Measurements from ENCODE around the gene ACADS.

The ACADS gene

DNA sequence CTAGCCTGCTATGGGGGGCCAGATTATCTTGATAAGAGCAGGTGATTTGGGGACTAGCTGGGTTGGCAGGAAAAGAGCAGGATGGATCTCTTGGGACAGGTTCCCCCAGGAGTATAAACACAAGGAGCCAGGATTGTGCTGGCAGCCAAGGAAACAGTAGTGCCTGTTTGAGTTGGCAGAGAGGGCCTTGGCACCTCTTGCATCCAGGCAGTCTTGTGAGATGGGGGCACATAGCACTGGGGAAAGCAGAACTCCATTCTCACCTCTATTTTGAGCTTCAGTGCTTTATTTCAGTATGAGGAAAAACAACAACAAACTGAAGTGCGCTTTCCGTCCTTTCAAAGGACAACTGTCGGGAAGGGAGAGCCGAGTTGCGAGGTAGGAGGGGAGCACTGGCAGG lies 24.7 kb upstream of the ACADS start:
- no peak for DNase-seq (ENCODE audit: low read depth in 2 of 2)

DNA sequence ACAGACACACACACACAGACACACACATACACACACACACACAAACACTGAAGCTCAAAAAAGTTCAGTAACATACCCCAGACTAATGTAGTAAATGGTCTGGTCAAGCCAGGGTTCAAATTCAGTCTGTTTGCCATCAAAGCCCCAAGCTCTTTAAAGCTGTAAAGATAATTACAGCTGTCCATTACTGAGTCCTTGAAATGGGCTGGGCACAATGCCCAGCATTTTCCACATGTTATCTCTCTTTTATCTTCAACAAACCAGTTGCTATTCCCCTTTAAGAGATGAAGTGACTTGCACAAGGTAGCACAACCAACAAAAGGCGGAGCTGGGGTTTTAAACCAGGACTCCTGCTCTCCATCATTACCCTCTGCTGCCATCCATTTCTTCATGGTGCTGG lies 23.0 kb upstream of the ACADS start:
- no peak for DNase-seq (ENCODE audit: low read depth in 2 of 2)

DNA sequence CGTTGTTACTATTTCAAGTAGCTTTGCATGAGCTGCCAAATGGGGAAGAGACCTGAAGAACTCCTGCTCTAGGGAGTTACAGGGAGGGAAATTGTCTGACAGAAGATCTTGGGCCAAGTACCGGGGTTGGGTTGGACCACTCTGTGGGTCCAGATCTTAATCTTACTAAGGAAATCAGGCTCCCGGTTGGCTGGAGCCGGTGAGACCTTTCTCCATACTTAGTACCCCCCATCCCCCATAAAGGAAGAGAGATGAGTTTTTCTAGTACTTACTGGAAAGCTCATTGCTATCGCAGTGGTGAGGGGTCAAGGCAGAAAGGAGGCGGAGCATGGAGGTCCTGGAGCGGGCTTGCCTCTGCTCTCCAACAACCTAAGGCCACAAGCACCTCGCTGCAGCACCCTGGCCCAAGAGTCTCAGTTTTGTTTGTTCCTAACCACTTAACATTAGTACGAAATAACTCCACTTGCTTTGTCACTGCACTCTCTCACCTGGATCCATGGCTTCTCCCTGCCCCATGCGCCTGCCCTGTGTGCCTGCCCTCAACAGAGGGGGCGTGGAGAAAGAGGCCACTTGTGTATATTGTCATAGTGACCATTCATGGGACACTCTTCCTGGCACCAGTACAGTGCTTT lies 22.2 kb upstream of the ACADS start:
- no peak for DNase-seq (ENCODE audit: low read depth in 2 of 2)

DNA sequence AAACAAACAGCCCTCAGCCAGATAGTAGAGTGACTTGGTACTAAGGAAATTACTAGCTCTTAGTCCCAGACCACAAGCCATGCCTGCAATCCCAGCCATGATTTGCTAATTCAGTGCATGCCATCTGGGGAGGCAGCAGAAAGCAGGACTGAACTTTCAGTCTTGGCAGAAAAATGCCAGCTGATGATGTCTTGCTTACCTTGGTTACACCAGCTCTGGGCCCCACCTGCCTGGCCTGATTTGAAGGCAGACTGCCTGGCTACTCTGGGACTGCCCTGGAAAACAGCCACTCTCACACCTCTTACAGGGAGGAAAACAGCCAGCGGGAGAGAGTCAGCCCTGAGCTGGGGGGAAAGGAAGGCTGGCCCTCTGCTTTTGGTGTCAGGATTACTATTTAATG lies 20.0 kb upstream of the ACADS start:
- no peak for DNase-seq (ENCODE audit: low read depth in 2 of 2)

DNA sequence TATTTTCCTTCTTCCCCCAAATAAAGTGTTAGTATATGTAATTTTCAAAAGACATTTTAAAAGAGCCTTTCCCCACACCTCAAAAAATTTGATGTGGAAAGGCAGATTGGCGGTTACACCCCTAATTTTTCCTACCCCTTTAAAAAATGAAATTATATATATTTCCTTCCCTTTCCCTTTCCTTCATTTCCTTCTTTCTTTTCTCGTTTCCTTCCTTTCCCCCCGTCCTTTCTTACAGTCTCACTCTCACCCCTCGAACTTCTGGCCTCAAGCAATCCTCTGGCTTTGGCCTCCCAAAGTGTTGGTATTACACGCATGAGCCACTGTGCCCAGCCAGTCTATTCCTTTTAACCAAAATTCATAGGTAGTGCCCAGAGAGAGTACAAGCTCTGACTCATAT lies 19.6 kb upstream of the ACADS start:
- no peak for DNase-seq (ENCODE audit: low read depth in 2 of 2)

DNA sequence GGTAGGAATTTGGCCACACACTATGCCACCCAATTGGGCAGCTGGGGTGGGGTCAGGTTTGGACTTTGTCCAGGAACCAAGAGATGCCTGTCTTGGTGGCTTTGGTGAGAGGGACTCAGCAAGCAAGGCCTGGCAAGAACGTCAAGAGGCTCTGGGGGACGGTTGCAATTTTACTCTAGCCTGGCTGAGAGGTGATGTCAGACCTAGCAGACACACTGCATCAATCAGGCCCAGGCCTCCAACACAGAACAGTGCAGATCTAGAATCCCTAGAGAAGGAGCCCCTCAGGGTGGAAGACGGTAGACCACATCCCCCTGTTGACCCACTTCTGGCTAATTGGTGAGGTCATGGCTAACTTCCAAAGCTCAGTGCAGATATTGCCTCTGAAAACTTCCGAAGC lies 17.0 kb upstream of the ACADS start:
- no peak for DNase-seq (ENCODE audit: low read depth in 2 of 2)

DNA sequence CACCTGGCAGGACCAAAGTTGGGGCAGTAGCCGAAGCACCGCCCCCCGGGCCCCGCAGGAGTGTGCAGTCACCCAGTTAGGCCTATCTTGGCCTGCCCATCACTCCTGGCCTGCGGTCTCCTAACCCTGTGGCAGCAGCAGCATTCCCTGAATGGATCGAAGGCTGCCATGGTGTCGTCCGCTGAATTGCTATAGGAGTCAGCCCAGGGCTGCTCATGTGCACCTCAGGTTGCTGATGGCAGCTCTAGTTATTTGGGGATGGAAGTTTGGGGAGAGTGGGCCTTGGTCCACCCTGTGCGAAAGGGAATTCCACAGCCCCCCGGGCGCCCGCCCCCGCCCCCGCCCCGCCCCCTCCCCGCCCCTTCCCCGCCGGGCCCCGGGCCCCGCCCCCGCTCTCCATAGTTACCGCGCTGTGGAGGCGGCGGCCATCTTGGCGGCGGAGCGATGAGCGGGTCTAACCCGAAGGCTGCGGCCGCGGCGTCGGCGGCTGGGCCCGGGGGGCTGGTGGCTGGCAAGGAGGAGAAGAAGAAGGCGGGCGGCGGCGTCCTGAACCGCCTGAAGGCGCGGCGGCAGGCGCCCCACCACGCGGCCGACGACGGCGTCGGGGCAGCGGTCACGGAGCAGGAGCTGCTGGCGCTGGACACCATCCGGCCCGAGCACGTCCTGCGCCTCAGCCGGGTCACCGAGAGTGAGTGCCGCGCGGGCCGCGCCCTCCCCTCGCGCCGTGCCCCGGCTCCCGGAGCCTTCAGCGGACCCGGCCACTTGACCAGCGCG lies 15.4 kb upstream of the ACADS start, which contains the start of gene UNC119B:
Gene UNC119B, plus strand, starts transcription at position 428 of the 774 bp plus-strand sequence. Its CDS starts 17 bp downstream, at position 445.
- DNase-seq (ENCODE audit: low read depth in 2 of 2) = peak; percentile 34 to 58

DNA sequence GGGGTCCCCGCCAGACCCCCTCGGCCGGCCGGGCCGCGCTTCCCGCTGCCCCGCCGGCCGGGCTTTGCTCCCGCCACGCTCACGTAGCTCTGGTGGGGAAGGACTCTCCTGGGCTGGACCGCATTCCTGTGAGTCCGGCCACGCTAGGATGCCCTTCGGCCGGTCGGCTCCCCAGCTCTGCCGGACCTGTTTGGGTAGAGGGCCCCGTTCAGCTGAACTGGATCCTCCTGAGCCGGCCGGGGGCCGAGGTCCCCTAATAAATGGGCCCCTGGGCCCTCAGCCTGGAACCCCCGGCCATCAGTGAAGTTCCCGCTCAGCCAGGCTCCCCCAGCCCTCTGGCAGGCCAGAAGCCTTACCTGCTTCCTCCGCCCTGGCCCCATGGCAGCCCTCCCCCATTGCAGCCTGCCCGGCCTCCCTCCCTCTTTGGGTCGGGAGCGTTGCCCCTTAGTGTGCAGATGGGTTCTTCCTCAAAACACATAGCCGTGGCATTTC lies 14.8 kb upstream of the ACADS start:
- no peak for DNase-seq (ENCODE audit: low read depth in 2 of 2)

DNA sequence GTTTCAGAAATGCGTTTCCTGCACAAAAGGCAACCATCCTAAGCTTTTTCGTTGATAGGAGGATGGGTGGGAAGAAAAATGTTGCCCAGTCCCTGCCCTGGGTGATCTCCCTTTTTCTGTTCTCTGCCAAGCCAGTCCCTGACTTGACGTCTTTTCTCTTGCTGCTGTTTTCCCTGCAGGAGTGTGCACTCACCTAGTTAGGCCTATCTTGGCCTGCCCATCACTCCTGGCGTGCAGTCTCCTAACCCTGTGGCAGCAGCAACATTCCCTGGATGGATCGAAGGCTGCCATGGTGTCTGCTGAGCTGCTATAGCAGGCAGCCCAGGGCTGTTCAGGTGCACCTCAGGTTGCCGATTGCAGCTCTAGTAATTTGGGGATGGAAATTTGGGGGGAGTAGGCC lies 14.2 kb upstream of the ACADS start:
- no peak for DNase-seq (ENCODE audit: low read depth in 2 of 2)

DNA sequence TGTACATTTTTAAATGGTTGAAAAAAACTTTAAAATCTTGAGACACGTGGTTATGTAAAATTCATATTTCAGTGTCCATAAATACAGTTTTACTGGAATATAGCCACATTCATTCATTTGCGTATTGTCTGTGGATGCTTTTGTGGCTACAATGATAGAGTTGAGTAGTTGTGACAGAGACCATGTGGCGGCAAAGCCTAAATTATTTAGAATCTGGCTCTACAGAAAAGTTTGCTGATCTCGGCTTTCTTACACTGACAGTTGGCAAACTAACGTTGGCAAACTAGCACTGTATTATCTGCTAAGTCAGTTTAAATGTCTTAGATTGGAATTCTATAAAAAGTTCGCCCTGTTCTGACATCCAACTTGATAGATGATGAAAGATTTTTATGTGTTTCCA lies 13.0 kb upstream of the ACADS start:
- no peak for DNase-seq (ENCODE audit: low read depth in 2 of 2)

DNA sequence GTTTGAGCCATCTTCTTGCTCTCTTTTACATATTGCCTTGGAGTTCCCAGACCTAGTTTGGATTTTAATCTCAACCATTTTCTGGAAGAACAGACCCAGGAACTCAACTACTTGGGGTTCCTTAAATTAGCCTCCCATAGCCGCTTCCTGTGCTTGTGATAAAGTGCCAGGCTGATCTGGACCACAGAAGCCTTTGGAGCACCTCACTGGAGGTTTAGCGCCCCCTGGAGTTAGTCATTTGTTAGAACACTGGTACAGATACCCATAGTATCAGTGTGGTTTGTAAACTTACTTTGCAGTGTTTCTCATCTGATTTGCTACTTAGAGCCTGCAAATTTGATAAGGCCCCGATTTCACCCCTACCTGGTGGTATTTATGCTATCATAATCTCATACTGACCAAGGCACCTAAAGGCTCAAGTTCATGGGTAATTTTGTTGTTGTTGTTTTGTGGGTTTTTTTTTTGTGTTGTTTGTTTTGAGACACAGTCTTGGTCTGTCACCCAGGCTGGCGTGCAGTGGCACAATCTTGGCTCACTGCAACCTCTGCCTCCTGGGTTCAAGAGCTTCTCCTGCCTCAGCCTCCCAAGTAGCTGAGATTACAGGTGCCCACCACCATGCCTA lies 11.7 kb upstream of the ACADS start:
- DNase-seq (ENCODE audit: low read depth in 2 of 2) = peak; percentile 17 to 53

DNA sequence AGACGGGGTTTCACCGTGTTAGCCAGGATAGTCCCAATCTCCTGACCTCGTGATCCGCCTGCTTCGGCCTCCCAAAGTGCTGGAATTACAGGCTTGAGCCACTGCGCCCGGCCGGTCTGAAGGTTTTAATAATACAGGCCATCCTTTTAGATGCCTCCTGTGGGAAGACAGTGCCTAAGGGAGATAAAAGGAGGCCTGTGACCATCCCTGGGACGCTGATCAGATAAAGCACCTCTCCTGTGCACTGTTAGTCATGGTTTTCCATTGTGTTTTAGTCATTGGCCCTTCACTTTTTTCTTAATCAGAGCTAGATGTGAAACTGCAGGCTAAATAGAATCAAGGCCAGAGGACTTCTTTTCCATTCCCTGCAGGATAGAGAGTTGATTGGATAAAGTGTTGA lies 7.6 kb upstream of the ACADS start:
- no peak for DNase-seq (ENCODE audit: low read depth in 2 of 2)

DNA sequence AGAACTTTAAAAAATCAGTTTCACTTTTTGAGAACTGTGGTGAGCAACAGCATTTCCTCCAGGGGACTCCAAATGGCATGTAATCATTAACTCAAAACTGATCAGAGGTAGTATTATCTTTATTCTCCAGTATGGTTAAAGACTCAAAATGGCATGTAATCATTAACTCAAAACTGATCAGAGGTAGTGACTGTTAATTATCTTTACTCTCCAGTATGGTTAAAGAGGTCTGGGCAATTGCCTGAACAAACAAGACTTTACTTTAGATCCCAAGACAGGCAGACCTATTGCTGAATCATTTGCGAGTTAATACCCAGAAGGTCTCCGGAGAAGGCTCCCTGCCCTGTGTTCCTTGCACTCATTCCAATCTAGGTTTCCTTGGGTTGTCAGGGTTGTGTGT lies 6.6 kb upstream of the ACADS start:
- DNase-seq (ENCODE audit: low read depth in 2 of 2) = no peak

DNA sequence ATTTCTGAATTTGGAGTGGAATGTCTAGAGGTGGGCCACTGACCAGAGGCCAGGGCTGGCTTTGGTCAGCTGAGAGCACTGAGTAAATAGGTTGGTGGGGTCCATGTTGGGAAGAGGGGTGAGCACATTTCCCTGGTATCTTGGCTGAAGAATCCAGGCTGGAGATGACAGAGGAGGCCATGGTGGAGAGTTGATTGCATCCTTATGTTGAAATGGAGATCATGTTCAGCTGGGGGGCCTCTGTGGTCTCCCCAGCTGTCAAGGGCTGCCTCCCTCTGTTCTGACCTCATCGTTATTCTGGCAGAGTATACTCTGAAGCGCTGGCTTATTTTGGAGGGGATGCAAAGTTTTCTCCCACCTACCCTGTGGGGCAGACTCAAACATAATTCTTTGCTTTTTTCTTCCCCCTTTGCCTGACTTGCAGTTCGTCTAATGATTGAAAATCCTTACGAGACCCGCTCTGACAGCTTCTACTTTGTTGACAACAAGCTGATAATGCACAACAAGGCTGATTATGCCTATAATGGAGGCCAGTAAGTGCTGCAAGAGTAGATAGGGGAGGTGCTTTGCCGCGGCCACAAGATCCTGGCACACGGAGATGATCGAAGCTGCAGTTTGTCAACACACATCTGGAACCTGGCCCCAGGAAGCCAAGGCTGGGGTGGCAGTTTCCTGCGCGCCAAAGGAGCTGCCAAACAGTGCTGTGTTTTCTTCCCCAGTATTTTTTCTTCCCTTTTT lies 6.0 kb upstream of the ACADS start:
- DNase-seq (ENCODE audit: low read depth in 2 of 2) = no peak

DNA sequence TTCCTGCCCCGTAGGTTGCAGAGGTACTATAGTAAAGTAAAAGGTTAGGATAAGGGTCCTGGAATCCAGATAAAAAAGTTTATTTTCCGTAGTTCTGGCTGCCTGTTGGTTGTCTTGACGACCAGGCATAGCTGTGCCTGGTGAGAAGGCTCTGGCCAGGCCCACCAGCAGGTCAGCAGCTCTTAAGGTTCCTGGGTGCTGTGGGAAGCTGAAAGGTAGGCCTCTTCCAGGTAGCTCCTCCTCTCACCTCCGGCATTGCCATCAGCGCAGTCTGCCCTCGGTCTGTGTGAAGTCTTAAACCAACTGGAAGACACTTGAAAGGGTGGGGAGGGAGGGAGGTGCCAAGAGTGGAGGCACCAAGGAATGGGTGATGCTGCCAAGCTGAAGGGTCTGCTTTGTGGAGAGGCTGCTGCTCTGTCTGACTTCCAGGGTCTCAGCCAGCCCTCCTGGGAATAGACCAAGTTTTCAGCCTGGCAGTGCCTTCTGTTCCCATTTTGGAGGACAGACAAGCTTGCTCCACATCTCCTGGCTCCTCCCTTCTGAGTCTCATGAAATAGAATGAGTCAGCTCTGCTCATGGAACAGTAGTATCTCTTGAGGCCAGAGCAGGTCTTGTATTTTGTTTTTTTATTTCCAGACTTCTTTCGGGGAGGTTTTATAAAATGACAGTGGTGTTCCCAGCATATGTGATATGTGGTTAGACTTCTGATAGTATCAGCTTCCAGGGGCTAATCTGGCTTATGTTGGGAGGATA lies 5.2 kb upstream of the ACADS start:
- no peak for DNase-seq (ENCODE audit: low read depth in 2 of 2)

DNA sequence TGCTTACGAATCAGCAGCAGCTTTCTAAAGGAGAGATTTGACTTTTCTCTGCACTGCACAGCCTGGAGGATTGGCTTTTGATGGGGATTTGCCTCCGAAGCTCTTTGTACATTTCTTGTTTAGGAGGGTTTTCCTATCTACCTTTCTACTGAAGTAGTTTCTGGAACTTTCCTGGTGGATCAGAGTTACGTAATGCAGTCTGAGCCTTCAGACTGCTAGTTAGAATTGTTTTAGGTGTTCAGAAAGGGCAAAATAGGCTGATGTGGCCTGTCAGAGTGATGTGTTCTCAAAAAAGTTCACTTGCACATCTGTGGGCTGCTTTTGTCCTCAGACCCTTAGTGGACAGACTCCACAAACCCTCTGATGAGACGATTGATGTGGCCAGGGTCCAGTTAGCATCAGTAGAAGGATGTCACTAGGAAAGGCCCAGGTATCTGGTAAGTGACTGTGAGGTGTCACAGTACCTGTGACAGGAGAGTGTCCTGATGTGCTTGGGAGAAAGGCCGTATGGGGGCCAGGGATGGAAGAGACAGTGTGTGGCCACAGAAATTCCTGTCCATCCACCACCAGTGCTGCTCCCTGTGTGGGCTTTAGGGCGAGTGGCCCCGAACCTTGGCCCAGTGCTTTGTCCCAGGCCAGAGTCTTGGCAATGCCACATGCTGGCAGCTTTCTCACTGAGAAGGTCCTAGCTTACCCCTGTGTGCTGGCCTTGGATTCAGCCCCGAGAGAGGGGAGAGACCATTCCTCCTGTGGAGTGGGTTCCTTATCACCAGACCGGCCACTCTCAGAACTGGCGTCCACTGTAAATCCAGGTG lies 4.4 kb upstream of the ACADS start:
- DNase-seq (ENCODE audit: low read depth in 2 of 2) = no peak

DNA sequence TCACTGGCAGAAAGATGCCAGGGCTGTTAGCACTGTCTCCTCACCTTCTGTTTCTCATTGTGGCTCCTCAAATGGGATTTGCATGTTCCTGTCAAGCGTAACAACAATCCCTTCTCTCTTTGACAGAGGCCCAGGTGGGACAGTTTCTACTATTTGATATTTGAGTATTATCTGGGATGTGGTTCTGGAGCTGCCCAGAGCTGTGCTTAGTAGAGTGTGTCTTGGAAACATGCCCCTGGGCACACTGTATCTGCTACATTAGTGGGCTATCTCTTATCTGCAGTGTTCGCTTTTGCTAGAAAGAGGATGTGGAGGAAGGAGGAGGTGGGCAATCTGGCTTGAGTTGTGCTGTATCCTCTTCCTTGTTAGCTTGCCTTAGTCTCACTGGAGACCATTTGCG lies 3.8 kb upstream of the ACADS start:
- DNase-seq (ENCODE audit: low read depth in 2 of 2) = no peak

DNA sequence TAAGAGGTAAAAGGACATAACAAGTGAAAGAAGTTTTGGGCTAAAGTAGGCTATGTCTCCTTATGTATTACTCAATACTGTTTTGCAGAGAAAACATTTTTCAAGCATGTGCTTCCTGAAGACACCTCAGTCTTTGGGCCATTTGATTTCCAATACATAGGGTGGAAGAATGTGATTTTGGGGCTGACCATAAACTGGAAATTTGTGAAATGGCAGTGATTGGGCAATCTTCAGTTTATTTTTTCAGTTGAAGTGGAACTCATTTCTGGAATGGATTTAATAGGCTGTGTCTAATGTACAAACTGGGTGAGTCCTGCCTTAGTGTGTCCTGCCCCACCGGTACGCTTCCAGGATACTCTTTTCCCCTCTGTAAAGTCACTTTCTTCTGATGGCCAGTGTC lies 2.8 kb upstream of the ACADS start:
- DNase-seq (ENCODE audit: low read depth in 2 of 2) = no peak

DNA sequence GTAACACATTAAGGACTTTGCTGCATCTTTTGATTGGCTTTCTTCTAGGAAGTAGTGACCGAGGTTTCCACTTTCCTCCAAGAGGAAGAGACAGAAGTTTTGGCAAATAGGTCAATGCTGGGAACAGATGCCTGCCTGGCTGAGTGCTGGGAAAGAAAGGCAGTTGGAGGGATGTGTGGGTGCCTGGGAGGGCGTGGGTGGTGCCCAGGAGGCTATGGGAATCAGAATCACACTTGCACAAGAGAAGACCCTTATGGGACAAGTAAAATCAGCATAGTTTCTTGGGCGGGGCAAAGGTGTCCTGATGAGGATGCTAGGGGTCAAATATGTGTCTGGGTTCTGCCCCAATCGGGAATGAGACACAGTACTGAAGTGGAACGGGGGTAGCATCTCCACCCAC lies 906 bp upstream of the ACADS start:
- no peak for DNase-seq (ENCODE audit: low read depth in 2 of 2)

DNA sequence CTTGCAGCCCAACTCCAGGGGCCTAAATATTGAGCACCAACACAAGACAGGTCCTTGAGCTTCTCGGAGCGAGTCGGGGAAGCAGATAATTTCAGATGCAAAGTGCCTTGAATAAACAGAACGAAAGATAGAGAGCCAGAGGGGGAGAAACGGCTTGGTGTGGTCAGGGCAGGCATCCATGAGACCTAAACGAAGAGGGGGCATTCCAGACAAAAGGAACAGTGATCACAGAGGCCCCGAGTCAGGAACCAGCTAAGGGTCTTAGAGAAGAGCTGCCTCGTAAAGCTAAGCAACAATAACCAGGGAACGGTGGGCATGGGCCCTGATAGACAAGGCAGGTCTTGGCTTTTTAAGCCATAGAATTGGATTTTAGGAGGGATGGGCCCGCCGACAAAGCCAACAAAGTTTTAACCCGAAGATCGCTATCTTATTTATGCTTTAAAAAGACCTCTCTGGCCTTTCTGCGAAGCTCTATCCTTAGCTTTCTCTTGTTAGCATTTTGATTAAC lies 421 bp upstream of the ACADS start:
- no peak for DNase-seq (ENCODE audit: low read depth in 2 of 2)

DNA sequence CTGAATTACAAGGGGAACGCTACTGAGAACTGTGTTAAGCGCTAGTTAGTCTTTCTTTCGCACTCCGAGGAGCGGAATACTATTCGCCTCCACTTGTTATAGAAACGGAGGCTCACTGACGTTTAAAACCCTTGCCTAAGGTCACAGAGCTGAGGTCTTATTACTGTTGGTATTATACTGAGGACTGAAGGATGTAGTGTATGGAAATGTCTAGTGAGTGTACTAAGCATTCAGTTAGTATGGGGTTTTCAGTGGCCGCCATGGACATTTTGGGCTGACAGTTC lies 826 bp downstream of the ACADS start:
- no peak for DNase-seq (ENCODE audit: low read depth in 2 of 2)
